ENCODE results near the gene GALNT14. TPM values are rescaled to one million over a fixed set of nuclear protein-coding genes. Genes with fewer than 3 reads are reported as not detected.

The GALNT14 gene
- total RNA-seq, 1 donor from 2014 or later: 0.14 TPM

DNA sequence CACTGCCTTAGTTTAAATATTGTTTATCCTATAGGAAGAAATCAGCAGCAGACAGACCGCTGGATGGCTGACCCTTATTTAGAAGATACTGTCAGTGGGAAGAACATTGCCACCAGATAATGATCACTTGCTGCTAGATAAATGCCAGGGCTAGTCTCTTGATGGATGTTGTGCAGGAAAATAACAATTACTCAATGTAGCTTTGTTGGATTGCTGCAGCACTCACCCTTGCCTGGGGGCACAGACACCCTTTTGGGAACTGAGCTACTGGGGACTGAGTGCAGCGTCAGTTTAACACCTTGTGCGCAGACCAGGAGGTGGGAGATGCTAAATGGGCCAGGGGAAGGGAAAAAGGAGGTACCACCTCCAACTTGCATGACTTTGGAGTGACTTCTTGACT, 266.8 kb downstream of the GALNT14 start:
- Histone ChIP-seq H3K4me3 (no peak overlapping the region), H3K9me3 (replicated peaks) (peaks cover 7% of the 10 kb centered on the region), H3K27me3 (ENCODE audit: low read depth) (no peaks in the 10 kb centered on the region), H3K27ac (replicated peaks) (peak overlapping the region; percentile 31), H3K4me1 (peaks cover 7% of the 10 kb centered on the region), H3K36me3 (no peaks in the 10 kb centered on the region)
- intact Hi-C loops (cut with micrococcal nuclease): no loop called here
- DNase-seq: no peak
- no peak for TF ChIP-seq CTCF (IDR thresholded peaks at IDR 0.05; ENCODE audit: borderline replicate concordance)

GRCh38 chr2:30869988-30870387, 268.3 kb downstream of the GALNT14 start:
- Histone ChIP-seq H3K4me1 (peaks cover 7% of the 10 kb centered on the region), H3K9me3 (replicated peaks) (peaks cover 6% of the 10 kb centered on the region), H3K27me3 (ENCODE audit: low read depth) (no peaks in the 10 kb centered on the region), H3K27ac (replicated peaks) (no peak overlapping the region), H3K36me3 (no peaks in the 10 kb centered on the region), H3K4me3 (no peak overlapping the region)
- DNase-seq: no peak
- intact Hi-C loops (cut with micrococcal nuclease): no loop called here
- TF ChIP-seq CTCF (IDR thresholded peaks at IDR 0.05; ENCODE audit: borderline replicate concordance): no peak

- no peak overlapping the region for H3K27ac ChIP-seq (replicated peaks)
- intact Hi-C loops (cut with micrococcal nuclease): no loop called here
- no peaks in the 10 kb centered on the region for H3K9me3 ChIP-seq (replicated peaks)
- no peaks in the 10 kb centered on the region for H3K27me3 ChIP-seq (ENCODE audit: low read depth)
- TF ChIP-seq CTCF (IDR thresholded peaks at IDR 0.05; ENCODE audit: borderline replicate concordance): no peak
- peaks cover 5% of the 10 kb centered on the region for H3K4me1 ChIP-seq
- H3K4me3 ChIP-seq: no peak overlapping the region
- H3K36me3 ChIP-seq: no peaks in the 10 kb centered on the region
- DNase-seq: no peak
These were observed 270.9 kb downstream of the GALNT14 start for GRCh38 chr2:30867385-30867784.

- no peak for TF ChIP-seq CTCF (IDR thresholded peaks at IDR 0.05; ENCODE audit: borderline replicate concordance)
- Histone ChIP-seq H3K4me3 (no peak overlapping the region), H3K4me1 (peaks cover under 1% of the 10 kb centered on the region), H3K27ac (replicated peaks) (no peak overlapping the region), H3K9me3 (replicated peaks) (no peaks in the 10 kb centered on the region), H3K36me3 (no peaks in the 10 kb centered on the region), H3K27me3 (ENCODE audit: low read depth) (no peaks in the 10 kb centered on the region)
- no peak for DNase-seq
- intact Hi-C loops (cut with micrococcal nuclease): no loop called here
These were observed 271.3 kb downstream of the GALNT14 start for GRCh38 chr2:30866974-30867373.

GRCh38 chr2:30865892-30866681, 272.2 kb downstream of the GALNT14 start:
- H3K27ac ChIP-seq (replicated peaks): no peak overlapping the region

More at GRCh38 chr2:30865892-30866681, 272.2 kb downstream of the GALNT14 start:
- no peak for DNase-seq
- Histone ChIP-seq H3K36me3 (no peaks in the 10 kb centered on the region), H3K4me1 (no peaks in the 10 kb centered on the region), H3K4me3 (no peak overlapping the region), H3K27me3 (ENCODE audit: low read depth) (no peaks in the 10 kb centered on the region), H3K9me3 (replicated peaks) (no peaks in the 10 kb centered on the region)
- no peak for TF ChIP-seq CTCF (IDR thresholded peaks at IDR 0.05; ENCODE audit: borderline replicate concordance)
- intact Hi-C loops (cut with micrococcal nuclease): no loop called here

Data from left ventricle myocardium inferior (tissue), 1 donor.